ENCODE results near the gene CDH15.
"Not testable (repeated sequence)": the region's sequence is repeated elsewhere in the genome, so short reads cannot be mapped to it uniquely, and the experiment has no call there.

Gene CDH15

DNA sequence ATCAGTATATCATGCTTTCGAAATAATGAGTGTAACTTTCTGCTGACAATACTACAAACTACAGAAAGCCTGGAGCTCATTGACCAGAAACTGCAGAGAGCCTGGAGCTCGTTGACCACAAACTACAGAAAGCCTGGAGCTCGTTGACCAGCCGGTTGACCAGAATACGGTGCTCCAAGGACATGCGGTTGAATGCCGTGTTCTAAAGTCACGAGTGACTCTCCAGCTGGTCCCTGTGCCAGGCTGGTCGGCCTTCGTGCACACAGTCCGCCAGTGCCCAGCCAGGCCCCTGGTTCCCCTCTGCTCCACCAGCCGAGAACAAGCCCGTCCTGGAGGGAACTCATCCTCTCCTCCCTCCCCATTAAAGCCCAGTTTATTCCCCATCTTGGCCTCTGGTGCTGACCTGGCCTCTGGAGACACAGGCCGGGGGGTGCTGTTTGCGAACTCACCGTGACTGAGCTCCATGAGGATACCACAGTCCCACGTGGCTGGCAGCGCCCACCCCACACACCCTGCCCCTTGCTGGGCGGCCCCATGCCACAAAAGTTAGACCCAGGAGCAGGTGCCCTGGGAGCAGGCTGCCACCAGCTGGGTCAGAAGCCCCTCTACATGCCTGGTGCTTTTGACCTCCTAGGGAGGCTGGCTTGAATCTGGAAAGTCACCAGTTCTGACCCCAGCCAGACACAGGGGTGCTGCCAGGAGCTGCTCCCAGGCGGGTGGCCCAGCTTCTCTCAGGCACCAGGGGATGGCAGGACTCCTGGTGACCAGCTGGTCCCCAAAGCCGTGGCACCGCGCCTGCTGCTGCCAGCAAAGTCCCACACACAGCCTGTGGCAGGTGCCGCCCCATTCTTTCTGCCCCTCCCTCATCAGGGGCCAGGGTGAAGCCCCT is 15.5 kb upstream of the CDH15 start:
- DNase-seq (ENCODE audit: low spot score): no peak

DNA sequence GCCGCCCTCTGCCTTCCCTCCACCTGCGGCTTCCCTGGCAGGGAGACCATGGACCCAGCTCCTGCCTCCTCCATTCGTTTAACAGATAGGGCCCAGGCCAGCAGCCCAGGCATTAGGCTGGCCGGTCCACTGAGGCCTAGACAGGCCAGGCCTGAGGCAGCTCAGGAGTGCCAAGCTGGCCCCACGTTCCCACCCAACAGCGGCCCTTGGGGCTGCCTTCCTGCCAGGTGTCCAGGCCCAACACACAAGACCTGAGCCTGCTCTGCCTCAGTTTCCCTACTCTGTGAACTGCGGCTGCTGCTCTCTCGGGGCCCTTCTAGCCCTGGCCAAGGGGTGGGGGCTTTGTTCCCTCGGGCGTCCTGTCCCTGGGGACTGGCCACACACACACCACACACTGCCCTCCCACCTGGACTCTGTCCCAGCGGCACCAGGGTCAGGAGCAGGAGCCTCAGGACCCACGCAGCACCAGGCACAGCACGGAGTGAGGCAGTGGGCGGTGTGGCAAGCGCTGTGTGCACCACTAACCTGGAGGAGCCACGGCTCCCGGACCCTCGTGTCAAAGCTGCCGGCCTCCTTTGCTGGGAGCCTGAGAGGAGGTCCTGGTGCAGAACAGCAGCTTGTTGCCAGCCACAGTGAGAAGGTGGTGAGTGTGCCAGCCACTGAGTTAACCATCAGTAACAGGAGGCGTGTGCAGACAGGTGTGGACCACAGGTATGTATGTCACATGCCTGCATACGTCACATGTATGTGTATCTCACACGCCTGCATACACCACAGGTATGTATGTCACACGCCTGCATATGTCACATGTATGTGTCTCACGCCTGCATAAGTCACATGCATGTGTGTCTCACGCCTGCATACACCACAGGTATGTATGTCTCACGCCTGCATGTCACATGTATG is 14.6 kb upstream of the CDH15 start:
- no peak for DNase-seq (ENCODE audit: low spot score)

DNA sequence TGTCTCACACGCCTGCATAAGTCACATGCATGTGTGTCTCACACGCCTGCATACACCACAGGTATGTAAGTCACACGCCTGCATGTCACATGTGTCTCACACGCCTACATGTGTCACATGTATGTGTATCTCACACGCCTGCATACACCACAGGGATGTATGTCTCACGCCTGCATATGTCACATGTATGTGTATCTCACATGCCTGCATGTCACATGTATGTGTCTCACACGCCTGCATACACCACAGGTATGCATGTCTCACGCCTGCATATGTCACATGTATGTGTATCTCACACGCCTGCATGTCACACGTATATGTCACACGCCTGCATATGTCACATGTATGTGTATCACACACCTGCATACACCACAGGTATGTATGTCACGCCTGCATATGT is 13.8 kb upstream of the CDH15 start:
- DNase-seq (ENCODE audit: low spot score): no peak

DNA sequence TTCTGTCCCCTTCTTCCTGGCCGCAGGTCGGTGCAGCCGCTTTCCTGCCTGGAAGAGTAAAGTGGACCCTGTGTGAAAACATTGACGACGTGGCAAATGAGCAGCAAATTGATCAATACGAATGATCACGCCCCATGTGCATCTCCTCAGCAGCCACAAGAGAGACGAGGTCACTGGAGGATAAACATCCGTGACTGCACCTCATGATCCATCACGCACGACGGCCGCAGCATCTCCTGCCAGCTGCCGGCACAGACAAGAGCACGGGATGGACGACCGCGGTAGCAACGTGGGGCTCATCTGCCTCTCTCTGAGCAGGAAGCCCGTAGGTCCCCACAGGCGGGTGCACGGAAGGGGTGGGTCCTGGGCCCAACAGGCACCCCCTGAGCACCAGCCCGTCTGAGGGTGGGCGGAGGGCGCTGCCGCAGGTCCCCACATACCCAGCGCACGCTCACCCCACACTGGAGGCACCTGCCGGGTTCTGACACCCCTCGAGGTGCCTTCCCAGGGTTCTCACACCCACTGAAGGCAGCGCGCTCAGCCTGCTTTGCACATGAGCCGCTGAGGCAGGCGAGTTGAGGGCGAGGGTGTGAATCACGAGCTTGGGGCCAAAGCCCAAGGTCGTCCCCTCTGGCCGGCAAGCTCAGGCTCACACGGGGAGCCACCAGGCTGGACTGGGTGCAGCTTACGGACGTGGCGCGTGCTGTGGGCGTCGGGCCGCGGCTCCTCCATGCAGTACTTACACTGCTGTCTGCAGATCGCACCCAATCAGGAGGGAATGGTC is 12.3 kb upstream of the CDH15 start:
- no peak for DNase-seq (ENCODE audit: low spot score)

DNA sequence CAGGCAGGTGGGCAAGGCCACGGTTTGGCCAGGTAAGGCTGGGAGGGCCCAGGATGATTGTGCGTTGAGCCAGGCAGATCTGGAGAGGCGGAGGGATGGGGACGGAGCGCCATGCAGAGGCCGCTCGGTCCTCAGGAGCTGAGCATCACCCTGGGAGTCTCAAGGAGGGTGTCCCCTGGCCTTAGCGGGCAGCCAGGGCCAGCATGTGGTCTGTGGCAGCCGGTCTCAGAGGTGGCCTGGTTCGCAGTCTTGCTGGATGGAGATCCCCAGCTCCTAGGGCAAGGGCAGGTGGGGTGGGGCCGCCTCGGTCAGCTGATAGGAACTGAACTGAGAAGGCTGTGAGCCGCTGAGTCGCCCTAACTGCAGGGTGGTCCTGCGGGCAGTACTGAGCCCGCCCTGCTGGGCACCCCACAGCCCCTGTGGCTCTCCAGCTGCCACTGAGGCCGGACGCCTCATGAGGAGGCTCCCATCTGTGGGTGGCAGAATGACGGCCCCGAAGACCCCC is 11.6 kb upstream of the CDH15 start:
- no peak for DNase-seq (ENCODE audit: low spot score)

DNA sequence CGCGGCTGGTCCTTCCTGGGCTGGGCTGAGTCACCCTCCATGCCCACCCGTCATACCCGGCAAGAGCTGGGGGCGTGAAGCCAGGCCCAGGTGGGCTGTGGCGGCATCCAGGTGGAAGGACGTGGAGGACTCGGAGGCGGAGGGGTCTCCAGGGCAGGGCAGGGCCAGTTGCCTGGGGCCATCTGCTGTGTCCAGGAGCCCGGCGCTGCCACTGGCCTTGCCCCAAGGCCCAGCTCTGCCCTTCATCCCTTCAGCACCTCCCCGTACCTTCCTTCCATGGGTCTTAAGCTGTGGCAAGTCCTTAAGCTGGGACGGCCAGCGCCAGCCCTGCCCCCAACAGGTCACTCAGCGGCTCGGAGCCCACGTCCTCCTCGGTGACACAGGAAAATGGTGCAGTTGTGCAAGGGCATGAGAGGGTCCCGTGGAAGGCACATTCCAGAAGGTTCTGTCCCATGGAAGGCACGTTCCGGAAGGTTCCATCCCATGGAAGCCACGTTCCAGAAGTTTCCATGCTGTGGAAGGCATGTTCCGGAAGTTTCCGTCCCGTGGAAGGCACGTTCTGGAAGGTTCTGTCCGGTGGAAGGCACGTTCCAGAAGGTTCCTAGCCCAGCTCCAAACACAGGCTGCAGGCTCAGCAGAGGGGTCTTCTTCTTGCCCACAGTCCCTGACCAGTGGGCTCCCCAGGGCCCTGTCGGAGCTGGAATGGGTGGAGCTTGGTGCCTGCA is 10.4 kb upstream of the CDH15 start:
- DNase-seq (ENCODE audit: low spot score): no peak

DNA sequence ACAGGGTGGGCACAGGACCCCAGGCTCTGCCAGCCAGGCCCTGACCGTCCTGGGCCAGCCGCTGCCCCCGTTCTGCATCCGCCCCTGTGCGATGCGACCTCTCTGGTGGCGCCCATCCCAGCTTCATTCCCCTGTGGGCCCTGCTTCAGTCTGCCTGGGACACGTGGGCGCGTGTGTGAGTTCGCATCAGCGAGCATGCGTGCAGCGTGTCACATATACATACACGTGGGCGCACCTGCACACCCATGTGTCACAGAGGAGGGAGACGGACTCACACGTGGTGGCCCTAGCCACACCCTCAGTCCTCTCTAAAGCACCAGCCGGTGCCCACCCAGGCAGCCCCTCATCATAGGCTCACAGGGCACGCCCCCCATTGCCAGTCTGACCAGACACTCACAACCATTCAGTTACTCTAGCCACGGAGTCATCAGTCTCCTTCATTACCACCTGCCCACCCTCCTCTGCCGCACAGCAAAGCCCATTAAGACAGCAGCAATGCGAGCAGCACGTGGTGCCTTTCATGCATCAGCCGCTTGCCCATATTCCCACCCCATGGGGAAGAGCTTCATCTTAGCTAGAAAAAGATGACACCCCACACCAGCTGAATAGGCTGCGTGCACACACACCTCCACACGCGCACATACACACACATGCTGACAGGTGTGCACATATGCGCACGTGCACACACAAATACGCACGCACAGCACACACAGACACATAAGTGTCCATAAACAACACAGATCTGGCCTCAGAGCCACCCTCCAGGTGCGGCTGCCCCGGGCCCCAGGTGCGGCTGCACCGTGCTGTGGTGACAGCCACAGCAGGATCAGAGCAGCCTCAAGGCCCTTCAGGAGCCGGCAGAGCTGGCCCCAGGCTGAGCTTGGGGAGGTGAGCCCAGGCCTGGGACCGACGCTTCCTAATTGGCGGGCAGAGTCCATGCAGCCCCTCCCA is 9.5 kb upstream of the CDH15 start:
- no peak for DNase-seq (ENCODE audit: low spot score)

DNA sequence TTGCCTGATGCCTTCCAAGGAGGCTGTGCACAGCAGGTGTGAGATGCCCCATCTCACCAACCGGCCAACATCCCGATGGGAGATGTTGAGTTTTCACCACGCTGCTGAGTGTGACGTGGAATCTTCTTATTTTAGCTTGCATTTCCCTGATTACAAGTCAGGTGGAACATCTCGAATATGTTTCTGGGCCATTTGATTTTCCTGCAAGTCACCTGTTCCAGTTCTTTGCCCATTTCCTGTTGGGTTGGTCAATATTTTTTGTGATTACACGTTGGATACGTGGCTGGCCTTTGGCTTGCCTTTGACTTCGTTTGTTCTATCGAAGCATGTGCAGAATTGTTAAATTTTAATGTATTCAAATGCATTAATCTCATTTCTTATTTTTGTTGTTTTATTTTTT is 8.3 kb upstream of the CDH15 start:
- DNase-seq (ENCODE audit: low spot score): no peak

DNA sequence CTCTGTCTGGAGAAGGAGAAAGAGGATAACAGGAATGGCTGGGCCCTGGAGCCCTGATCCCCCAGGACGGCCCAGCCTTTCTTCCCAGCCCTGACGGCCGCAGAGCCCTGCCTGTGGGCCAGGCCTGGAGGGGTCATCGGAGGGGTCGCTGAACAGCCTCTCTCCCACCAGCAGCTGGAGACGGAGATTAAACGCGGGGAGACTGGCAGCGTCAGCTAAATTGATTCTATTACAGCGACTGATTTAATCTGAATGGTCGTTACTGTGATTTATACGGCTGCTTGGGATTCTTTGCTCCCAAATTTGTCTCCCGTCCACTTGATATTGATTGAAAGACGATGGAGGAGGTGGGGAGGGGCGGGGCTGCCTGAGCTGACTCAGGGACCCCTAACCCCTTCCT is 7.1 kb upstream of the CDH15 start:
- no peak for DNase-seq (ENCODE audit: low spot score)

DNA sequence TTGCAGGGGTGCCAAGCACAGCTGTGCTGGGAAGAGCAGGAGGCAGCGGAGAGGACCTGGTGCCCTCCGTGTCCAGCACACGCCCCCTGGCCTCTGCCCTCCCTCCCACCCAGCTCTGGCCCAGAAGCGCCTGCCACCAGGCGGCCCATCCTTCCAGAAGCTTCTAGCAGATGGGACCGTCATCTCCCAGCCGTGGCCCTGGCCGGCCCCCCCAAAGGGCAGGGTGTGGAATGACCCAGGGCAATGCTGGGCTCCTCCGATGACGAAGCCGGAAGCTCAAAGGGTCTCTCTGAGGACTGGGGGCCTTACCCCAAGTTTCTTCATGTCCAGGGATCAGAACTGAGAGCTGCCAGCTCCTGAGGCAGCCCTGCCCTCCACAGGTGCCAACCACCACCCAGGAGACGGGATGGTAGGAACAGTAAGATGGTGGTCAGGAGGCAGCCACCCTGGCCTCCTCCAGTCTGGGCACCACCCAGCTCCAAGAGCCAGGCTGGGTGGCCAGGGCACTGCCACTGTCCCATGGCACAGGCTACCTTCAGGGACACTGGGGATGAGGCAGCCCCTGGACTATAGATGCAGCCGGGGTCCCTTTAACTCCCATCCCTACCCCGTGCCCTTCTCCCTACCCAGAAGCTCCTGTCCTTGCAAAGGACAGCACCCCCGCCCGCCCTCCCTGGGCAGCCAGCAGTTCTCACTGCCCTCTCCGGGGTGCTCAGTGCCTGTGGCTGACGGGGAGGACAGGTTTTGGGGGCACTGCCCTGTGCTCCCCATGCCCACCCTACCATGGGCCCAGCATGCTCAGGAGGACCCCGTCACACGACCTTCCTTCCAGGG is 6.5 kb upstream of the CDH15 start:
- no peak for DNase-seq (ENCODE audit: low spot score)

DNA sequence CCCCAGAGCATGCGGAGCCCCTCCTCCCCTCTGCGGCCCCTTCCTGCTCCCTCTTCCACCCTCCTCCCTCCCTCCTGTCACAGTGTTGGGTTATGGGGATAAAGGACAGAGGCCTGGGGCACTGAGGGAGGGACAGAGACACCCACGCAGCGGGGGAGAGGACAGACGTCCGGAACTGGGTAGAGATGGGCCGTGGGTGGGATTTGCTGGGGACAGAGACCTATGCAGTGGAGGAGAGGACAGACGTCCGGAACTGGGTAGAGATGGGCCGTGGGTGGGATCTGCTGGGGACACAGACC is 5.9 kb upstream of the CDH15 start:
- DNase-seq (ENCODE audit: low spot score): not testable (repeated sequence)

DNA sequence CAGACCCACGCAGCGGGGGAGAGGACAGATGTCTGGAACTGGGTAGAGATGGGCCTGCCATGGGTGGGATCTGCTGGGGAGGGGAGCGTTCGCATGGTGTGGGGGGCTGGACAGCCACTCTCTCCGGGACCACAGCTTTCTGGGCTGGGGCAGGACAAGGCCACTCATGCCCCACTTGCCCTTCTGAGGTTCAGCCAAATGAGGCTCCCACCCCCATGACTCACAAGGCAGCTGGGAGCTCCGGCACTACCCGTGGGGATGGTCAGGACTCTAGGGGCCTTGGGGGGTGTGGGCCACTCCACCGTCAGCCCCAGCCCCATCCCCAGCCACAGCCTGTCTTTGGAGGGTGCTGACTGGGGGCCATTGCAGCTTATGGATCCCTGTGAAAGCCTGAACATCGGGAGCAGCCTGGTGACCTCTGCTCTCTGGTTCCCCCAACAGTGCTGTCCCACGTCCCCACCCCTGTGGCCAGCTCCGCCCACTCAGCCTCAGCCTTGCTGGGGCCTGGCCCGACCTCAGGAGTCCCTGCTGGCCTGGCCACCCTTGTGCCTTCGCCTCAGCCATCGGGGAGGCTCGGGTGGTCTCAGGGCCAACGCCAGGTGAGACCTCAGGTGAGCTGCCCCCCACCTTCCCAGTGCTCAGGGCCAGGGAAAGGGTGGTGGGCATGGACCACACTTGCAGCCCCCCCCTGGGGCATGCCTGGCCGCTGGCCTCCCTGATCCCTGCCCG is 4.7 kb upstream of the CDH15 start:
- DNase-seq (ENCODE audit: low spot score): no peak

DNA sequence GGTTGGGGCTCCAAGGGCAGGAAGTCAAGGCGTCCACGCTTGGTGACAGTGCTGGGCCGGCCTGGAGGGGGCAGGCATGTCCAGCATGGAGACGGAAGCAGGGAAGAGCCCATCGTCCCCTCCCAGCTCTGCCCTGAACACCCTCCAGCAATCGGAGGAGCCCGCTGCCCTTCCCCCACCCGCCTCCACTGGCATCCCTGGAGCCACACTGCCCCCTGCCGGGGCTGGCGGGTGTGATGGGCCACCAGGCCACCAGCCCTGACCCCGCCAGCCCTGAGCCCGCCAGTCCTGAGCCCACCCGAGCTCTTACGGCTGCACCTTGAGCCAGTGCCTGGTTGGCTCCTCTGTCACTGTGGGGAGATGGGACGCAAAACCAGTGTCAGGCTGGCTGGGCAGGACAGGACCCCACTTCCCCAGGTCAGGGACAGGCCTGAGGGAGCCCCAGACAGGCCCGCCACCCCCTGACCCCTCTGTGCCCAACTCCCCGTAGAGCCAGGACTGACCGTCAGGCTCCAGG is 4.1 kb upstream of the CDH15 start:
- peak; percentile 78 for DNase-seq (ENCODE audit: low spot score)

DNA sequence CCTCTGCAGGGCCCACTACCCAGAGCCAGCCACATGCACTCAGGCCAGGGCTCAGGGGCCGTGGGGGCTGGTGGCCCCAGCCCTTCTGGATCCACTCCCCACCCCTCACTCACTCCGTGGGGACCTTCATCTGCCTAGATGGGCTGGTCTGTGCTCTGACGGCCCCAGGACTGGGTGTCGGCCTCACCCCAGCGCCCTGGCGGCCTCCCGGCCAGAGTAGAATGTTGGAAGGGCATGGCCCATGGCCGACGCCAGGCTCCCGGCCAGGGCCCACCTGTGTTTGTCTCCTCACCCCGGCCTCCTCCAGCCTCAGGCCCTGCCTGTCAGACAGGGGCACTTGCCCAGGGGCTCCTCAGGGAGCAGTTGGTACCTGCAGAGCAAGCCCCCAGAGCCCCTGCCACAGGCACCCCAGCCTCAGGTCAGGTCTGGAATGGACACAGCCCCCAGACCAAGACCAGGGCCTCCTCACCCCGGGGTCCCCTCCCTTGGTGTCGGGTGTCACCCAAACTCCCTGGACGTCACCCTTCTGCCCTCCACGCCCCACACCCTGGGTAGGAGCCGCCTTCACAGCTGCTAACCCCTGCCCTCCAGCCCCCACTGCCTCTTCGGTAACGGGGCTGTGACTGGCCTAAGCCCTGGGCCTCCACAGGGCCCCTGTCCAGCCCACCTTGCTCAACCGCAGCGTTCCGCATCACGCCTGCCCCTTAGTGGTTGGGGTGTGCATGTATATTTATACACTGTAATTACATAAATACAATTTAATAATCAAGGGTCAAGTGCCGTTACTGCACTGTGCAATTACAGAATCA is 3.0 kb upstream of the CDH15 start:
- DNase-seq (ENCODE audit: low spot score): no peak

DNA sequence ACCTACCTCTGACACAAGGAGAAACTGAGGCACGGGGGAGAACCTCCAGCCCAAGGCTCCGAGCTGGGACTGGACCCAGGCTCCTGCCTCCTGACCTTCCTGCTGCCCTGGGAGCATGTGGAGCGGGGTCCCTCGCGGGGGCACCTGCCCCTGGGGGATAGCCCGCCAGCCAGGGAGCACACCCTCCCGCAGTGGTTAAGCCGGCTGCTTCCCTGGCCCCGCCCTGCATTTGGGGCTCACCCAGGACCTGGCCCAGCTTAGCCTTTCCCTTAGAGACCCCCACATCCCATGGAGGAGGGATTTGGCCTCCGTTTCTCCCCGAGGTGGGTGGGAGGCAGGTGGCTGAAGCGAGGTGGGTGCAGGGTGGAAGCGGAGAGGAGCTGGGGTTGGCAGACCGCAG is 1.8 kb upstream of the CDH15 start:
- DNase-seq (ENCODE audit: low spot score): no peak

DNA sequence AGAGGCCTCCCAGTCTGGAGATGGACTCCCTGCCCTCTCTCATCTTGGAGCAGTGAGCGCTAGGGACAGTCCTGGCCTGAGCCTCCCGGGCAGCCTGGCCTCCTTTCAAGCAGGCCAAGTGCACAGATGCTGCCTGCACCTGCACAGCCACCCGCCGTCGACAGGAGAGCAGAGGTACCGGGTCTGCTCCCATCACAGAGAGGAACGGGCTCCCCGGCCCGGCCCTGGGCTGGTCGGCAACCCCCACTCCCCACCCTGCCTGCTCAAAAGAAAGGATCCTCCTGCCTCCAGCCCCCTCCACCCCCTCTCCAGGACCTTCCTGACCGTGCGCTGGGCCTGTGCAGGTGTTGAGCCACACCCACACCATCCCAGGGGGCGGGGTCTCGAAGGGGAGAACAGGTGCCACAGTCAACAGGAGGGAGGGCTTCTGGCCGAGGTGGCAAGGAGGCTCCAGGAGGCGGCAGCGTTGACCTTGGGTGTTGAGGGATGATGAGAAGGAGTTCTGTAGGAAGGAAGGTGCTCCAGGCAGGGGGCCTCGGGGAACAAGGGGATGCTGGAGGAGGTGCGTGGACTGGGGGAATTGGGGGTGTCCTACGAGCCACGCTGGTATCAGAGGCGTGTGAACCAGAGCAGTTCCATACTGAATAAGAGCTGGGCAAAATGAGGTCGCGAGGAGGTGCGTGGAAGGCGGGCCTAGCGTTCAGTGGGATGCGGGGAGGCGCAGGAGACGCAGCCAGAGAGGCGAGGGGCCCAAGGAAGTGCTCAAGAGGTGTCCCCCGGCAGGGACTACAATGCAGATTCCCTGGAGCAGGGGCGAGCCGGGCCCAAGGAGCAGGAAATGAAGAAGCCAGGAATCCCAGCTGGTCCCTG is 967 bp upstream of the CDH15 start:
- DNase-seq (ENCODE audit: low spot score): no peak

DNA sequence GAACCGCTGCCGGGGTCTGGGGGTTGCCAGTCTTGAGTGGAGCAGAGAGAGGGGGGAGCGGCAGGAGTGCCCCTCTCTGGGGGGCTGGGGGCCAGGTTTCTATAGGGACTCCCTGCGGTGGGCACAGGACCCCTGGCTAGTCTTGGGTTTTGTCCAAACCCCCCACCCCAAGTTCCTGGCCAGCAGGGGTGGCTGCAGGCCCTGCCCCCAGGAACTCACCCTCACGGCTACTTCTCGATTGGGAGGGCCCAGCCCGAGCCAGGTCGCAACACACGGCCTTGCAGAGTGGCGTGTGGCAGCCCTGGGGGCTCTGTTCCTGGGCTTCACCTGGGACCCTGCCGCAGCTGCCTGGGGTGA is 601 bp downstream of the CDH15 start:
- DNase-seq (ENCODE audit: low spot score): no peak
